GM12872 (cell line): Measurements from ENCODE around the gene ENAH.

Experiments used
- CTCF ChIP-seq: IDR thresholded peaks from 3 replicates; pipeline ENCODE4 v1.5.1; 2011; ENCODE audit warnings: low read depth, mild to moderate bottlenecking, low read length, moderate library complexity; ENCODE audit not compliant: insufficient read depth

ENAH gene

GRCh38 chr1:225470211-225471108 lies 182.5 kb downstream of the ENAH start:
- TF ChIP-seq CTCF, result no peak

- TF ChIP-seq CTCF, result no peak
Measured at GRCh38 chr1:225469051-225469450, 183.9 kb downstream of the ENAH start.

- TF ChIP-seq CTCF, result no peak
Measured at GRCh38 chr1:225468270-225469020, 184.5 kb downstream of the ENAH start.

GRCh38 chr1:225467193-225468020 lies 185.5 kb downstream of the ENAH start:
- no peak for TF ChIP-seq CTCF

GRCh38 chr1:225466848-225467192 lies 186.1 kb downstream of the ENAH start:
- no peak for TF ChIP-seq CTCF

- TF ChIP-seq CTCF, result no peak
Measured at GRCh38 chr1:225465793-225466517, 187.0 kb downstream of the ENAH start.
